NCI-H1092 (cell line): ENCODE data around the gene CNTNAP2.
A peak's percentile ranks its signal among the peaks of the same experiment; 100 is the strongest.
"Not testable (repeated sequence)": the region's sequence is repeated elsewhere in the genome, so short reads cannot be mapped to it uniquely, and the experiment has no call there.

ENCODE experiments used
- DNase-seq: peaks from one replicate; lab custom pipeline; 2025; lab: John Stamatoyannopoulos, UW

Gene CNTNAP2

GRCh38 chr7:146878901-146879300 lies 762.3 kb downstream of the CNTNAP2 start:
- DNase-seq = no peak

- no peak for DNase-seq
Observed at GRCh38 chr7:146885231-146885630, 768.6 kb downstream of the CNTNAP2 start.

DNA sequence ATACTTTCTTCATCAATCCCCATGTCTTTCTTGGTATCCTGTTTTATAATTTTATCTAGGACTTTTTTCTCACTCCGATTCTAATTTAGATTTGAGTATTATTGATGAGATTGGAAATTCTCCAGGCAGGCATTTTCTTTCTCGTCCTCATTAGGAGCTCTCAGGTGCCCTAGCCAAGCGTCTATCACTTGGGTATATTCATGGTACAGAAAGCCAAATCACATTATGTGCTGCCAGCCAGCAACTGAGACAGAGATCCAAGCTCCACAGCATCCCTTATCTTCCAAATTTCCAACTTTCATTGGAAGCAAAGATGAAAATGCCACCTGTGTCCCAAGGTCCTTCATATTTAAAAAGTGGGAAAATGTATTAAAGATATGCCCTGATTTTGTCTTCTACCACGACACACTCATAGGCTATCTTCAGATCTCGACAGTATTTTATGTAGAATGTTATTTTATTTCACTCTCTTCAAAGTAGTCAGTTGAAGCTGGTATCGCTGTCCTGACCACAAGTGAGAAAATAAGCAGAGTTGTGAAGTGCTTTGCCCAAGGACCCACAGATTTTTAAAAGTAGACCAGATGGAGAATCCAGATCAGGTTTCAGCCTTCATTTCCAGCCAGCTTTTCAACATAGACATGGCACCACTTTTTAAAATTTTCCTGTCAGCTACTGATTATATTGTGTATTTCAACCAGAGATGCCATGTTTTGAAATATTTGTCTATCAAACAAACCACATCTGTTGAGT lies 773.4 kb downstream of the CNTNAP2 start:
- no peak for DNase-seq

GRCh38 chr7:146892151-146892550 lies 775.5 kb downstream of the CNTNAP2 start:
- no peak for DNase-seq

DNA sequence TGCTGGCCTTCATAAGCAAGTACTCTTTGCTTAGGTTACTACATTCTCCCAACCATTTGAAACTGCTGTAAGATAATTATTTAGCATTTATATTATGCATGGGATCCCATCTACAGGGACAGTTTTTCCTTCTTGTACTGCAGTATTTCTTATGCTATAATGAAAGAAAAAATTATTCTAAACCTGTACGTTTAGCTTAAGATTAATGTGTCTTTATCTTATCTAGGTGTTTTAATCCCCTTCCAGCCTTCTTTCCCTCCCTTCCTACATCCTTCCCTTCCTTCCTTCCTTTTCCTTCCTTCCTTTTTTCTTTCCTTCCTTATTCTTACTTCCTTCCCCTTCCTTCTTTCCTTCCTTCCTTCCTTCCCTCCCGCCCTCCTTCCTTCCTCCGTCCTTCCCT lies 778.3 kb downstream of the CNTNAP2 start:
- DNase-seq = no peak

- no peak for DNase-seq
Observed at GRCh38 chr7:146902266-146902665, 785.7 kb downstream of the CNTNAP2 start.

- DNase-seq = no peak
Observed at GRCh38 chr7:146902728-146903127, 786.1 kb downstream of the CNTNAP2 start.

DNA sequence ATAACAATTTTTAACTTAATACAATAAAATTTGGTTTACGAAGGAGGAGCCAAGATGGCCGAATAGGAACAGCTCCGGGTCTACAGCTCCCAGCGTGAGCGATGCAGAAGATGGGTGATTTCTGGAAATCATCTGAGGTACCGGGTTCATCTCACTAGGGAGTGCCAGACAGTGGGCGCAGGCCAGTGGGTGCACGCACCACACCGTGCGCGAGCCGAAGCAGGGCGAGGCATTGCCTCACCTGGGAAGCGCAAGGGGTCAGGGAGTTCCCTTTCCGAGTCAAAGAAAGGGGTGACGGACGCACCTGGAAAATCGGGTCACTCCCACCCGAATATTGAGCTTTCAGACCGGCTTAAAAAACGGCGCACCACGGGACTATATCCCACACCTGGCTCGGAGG lies 789.1 kb downstream of the CNTNAP2 start:
- not testable (repeated sequence) for DNase-seq

- DNase-seq = no peak
Observed at GRCh38 chr7:146922782-146923181, 806.2 kb downstream of the CNTNAP2 start.

GRCh38 chr7:146926841-146927240 lies 810.2 kb downstream of the CNTNAP2 start:
- DNase-seq = no peak

GRCh38 chr7:146937836-146938235 lies 821.2 kb downstream of the CNTNAP2 start:
- DNase-seq = no peak

DNA sequence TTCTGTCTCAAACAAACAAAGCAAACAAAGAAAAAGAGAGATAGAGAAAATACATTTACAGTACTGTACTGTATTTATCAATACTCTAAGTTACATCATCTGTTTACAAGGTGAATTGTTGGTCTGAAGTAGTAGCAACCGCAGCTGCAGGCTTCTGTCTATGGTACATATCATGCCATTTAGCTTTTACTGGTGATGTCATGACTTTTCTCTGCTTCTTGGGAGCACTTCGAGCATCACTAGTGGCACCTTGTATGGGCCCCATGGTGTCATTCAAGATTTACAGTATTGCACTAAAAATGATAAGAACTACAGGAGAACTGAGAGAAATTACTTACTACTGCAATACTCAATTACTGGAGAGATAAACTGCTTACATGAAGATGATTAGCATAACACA lies 826.9 kb downstream of the CNTNAP2 start:
- no peak for DNase-seq

- no peak for DNase-seq
Observed at GRCh38 chr7:146948703-146949102, 832.1 kb downstream of the CNTNAP2 start.

- DNase-seq = peak; percentile 82
Observed at GRCh38 chr7:146956321-146956720, 839.7 kb downstream of the CNTNAP2 start.

GRCh38 chr7:146956853-146957252 lies 840.3 kb downstream of the CNTNAP2 start:
- DNase-seq = peak; percentile 70

GRCh38 chr7:146960773-146961391 lies 844.3 kb downstream of the CNTNAP2 start:
- peak; percentile 30 for DNase-seq

DNA sequence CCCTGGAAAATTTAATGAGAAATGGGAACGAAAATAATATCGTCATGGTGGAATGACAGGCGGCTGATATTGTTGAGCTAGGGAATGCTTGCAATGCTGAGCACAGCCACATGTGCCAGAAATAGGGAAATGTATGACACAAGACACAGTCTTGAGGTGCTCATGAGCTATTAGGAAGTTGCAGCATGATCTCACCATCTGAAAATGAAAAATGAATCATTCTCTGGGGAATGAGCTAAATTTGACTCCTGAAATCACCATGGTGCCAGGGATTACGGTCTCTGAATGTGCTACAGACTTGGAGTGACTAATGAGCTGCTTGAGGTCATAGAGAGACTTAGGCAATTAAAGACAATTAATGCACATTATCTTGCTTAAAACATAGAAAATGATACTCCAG lies 845.0 kb downstream of the CNTNAP2 start:
- no peak for DNase-seq

DNA sequence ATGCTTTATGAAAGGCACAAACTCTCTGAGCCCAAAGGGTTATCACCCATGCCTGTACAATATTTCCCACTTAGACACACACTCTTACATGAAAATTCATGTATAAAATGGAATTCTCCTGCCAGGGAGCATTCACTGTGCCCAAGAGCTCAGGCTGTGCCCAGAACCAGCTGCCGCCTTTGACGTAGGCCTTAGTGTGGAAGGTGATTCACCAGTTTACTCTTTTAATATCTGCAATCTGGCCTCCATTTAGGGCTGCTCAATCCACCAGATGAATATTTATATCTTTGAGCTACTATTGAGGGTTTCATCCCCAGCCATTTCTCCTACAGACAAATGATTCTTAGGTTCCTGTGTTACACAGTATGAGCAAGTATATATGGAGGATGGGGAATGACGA lies 849.7 kb downstream of the CNTNAP2 start:
- no peak for DNase-seq

DNA sequence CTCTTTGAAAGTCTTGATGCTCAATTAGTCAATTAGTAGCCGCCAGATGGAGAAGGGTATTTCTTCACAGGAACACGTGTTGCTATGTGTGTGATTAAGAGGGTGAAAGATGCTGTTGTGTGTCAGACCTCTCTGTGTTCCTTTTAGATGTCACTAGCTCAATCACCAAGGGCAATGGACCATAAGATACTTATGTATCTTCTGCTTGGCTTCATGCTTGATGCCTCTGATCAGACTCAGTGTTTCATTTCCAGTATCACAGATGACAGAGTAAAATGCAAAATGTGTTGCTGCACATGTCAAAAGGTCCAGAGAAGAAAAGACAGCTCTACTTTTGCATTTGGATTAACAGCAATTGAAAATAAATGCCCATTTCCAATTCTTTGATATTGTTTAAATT lies 865.9 kb downstream of the CNTNAP2 start:
- DNase-seq = no peak

- DNase-seq = no peak
Observed at GRCh38 chr7:146991596-146991995, 875.0 kb downstream of the CNTNAP2 start.

- DNase-seq = no peak
Observed at GRCh38 chr7:146993764-146994163, 877.2 kb downstream of the CNTNAP2 start.

- DNase-seq = no peak
Observed at GRCh38 chr7:147008530-147008929, 891.9 kb downstream of the CNTNAP2 start.

GRCh38 chr7:147012666-147013065 lies 896.1 kb downstream of the CNTNAP2 start:
- DNase-seq = no peak

DNA sequence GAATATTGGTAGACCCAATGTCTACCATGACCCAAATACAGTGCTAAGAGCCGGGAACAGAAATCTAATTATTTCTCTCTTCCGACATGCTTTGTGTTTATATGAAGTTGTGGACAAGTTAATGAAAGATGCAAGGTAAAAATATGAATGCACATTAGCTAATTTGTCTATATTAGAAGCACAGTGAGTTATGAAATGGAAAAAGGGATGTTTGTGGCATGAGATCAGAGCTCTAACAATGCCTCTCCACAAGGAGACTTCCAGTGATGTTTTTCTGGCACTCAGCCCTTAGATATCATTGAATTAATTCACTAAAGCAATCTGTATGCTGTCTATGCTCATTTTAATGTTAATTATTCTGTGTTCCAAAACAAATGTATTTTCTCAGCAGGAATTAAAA lies 897.2 kb downstream of the CNTNAP2 start:
- no peak for DNase-seq
